Upper lobe of right lung (tissue), 1 donor: ENCODE data around the gene SUPT20H. TPM values are rescaled to one million over a fixed set of nuclear protein-coding genes. Genes with fewer than 3 reads are reported as not detected.

ENCODE experiments used
- ATAC-seq: fragments of 200-7000 bp; cut with Tn5 transposase; one replicate; pipeline ENCODE4 v1.9.1; 2020; ENCODE audit warnings: mild to moderate bottlenecking, moderate library complexity
- DNase-seq: peaks from one replicate; pipeline ENCODE4 v3.0.0-alpha.2; 2020
- H3K27ac ChIP-seq: fragments of 200-600 bp; one replicate; pipeline ENCODE4 v1.8.0; 2022
- H3K27me3 ChIP-seq: fragments of 200-600 bp; one replicate; pipeline ENCODE4 v1.8.0; 2022; ENCODE audit warnings: mild to moderate bottlenecking
- H3K36me3 ChIP-seq: fragments of 200-600 bp; one replicate; pipeline ENCODE4 v1.8.0; 2022
- H3K4me1 ChIP-seq: fragments of 200-600 bp; one replicate; pipeline ENCODE4 v1.8.0; 2022
- H3K4me3 ChIP-seq: fragments of 200-600 bp; one replicate; pipeline ENCODE4 v1.8.0; 2022; ENCODE audit warnings: mild to moderate bottlenecking
- H3K9me3 ChIP-seq: fragments of 200-600 bp; one replicate; pipeline ENCODE4 v1.8.0; 2022
- CTCF ChIP-seq: fragments of 200-600 bp; IDR thresholded peaks from one replicate; pipeline ENCODE4 v1.8.0; 2022; ENCODE audit warnings: antibody characterized with exemption
- intact Hi-C: fragments of 100-400 bp; cut with DNase I; formaldehyde crosslinking; loops from one replicate; pipeline ENCODE4 v1.11.0; 2022
- total RNA-seq: library from RNA; stranded (reverse); fragmentation: NEBNext Ultra II Directional; extraction: Animal tissue kit (Norgen Biotek cat#: 25700); gene quantifications from one replicate; pipeline ENCODE4 v1.2.1, GENCODE V29; 2021
- donor health status: DM: no; HTN: yes; CAD: no; lungs with severe emphysema.

Gene SUPT20H
- total RNA-seq, 1 donor from 2014 or later = 60.3 TPM

DNA sequence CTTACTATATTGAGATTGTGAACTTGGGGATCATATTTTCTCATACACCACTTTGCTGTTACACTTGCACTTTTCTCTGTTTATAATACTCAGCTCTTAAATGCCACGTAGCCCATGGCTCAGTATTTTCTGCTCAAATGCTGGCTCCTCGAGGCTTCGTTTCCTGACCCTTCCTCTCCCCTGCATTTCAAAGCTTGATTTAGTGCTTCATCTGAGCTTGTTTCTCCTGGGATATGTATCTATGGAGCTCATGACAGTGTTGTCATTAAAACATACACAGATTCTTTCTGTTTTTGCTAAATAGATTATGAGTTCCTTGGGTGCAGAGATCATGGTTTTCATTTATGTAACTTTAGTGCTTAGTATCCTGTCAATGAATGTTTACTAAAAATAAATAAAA is 34.6 kb upstream of the SUPT20H start:
- DNase-seq = no peak
- Histone ChIP-seq H3K36me3 (no peaks in the 10 kb centered on the region), H3K4me1 (no peaks in the 10 kb centered on the region), H3K27me3 (no peaks in the 10 kb centered on the region), H3K4me3 (no peak overlapping the region), H3K27ac (no peak overlapping the region), H3K9me3 (no peaks in the 10 kb centered on the region)
- ATAC-seq = no peak
- intact Hi-C loops = no loop called here
- TF ChIP-seq CTCF = no peak

DNA sequence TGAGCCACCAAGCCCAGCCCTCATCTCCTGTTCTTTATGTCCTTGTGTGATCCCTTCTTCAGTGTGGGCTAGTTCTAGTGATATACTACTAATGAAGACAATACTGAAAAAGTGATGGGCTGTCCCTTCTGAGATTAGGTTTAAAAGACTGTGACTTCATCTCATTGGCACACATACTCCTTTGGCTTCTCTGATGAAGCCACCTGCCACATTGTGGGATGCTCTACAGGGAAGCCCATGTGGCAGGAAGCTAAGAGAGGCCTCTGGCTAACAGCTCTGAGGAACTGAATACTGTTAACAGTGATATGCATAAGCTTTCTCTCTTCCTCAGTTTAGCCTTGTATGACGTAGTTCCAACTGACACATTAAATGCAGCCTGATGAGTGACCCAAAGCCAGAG is 32.3 kb upstream of the SUPT20H start:
- Histone ChIP-seq H3K27ac (no peak overlapping the region), H3K27me3 (no peaks in the 10 kb centered on the region), H3K4me3 (no peak overlapping the region), H3K4me1 (no peaks in the 10 kb centered on the region), H3K9me3 (no peaks in the 10 kb centered on the region), H3K36me3 (no peaks in the 10 kb centered on the region)
- DNase-seq (no peak), ATAC-seq (no peak)
- intact Hi-C loops = no loop called here
- no peak for TF ChIP-seq CTCF

GRCh38 chr13:37090912-37091311 is 31.4 kb upstream of the SUPT20H start:
- intact Hi-C loops = no loop called here
- no peak for DNase-seq
- Histone ChIP-seq H3K4me3 (no peak overlapping the region), H3K9me3 (no peaks in the 10 kb centered on the region), H3K27me3 (no peaks in the 10 kb centered on the region), H3K36me3 (no peaks in the 10 kb centered on the region), H3K27ac (no peak overlapping the region), H3K4me1 (no peaks in the 10 kb centered on the region)
- peak; percentile 64 for ATAC-seq
- TF ChIP-seq CTCF = no peak

DNA sequence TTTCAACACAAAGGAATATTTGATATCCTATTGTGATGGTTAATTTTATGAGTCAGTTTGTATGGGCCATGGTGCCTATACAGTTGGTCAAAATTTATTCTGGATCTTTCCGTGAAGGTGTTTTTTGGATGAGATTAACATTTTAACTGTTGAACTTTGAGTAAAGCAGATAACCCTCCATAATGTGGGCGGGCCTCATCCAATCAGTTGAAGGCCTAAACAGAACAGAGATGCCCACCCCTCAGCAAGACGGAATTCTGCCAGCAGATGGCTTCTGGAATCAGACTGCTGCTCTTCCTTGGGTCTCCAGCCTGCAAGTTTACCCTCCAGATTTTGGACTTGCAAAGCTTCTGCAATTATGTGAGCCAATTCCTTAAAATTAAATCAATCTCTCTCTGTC is 30.0 kb upstream of the SUPT20H start:
- no peaks in the 10 kb centered on the region for H3K36me3 ChIP-seq

GRCh38 chr13:37087486-37087885 is 28.0 kb upstream of the SUPT20H start:
- ATAC-seq (no peak), DNase-seq (no peak)
- intact Hi-C loops = no loop called here
- Histone ChIP-seq H3K27ac (no peak overlapping the region), H3K9me3 (no peaks in the 10 kb centered on the region), H3K4me3 (no peak overlapping the region), H3K4me1 (no peaks in the 10 kb centered on the region), H3K27me3 (no peaks in the 10 kb centered on the region), H3K36me3 (no peaks in the 10 kb centered on the region)
- TF ChIP-seq CTCF = no peak

More for the DNA sequence above, 30.0 kb upstream of the SUPT20H start:
- H3K4me1 ChIP-seq = no peaks in the 10 kb centered on the region
- no peak for ATAC-seq
- H3K9me3 ChIP-seq = no peaks in the 10 kb centered on the region
- no peak overlapping the region for H3K4me3 ChIP-seq
- no peak for DNase-seq
- intact Hi-C loops = no loop called here
- no peak overlapping the region for H3K27ac ChIP-seq
- no peaks in the 10 kb centered on the region for H3K27me3 ChIP-seq
- no peak for TF ChIP-seq CTCF

DNA sequence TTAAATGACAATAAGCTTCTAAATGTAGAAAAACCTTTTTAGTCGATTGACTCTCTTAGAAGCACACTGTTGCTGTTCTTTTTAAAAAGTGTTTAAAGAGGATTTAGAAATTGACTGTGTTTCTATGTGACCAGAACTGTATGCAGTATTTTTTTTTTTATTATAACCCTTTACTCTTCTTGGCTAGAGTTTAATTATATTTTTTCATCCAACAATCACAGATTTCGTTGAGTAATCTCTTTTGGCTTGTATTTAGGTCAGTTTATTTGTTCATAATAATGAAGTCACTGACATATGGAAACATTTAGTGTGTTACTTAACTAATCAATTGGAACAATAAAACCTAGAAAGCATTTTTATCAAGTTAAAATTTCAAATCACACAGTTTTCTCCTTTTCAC is 26.1 kb upstream of the SUPT20H start:
- H3K4me3 ChIP-seq = no peak overlapping the region
- intact Hi-C loops = no loop called here
- H3K27me3 ChIP-seq = no peaks in the 10 kb centered on the region
- H3K36me3 ChIP-seq = no peaks in the 10 kb centered on the region
- ATAC-seq (no peak), DNase-seq (no peak)
- H3K9me3 ChIP-seq = no peaks in the 10 kb centered on the region
- no peak overlapping the region for H3K27ac ChIP-seq
- no peaks in the 10 kb centered on the region for H3K4me1 ChIP-seq
- no peak for TF ChIP-seq CTCF
